Activated T-cell treated with anti-CD3 and anti-CD28 coated beads, Interleukin-2, amount 50 U/mL, for 72 hours (primary cell): ENCODE measurements around the gene S100A1. TPM values are rescaled to one million over a fixed set of nuclear protein-coding genes. Genes with fewer than 3 reads are reported as not detected.

Experiments
- ATAC-seq, 2 donors: fragments of 150-1000 bp; cut with Tn5 transposase; replicated peaks in 1 of 2; 2 replicates each; pipeline ENCODE4 v1.10.0; 2021; ENCODE audit warnings: moderate library complexity in 2 of 2, mild to moderate bottlenecking in 1 of 2
- DNase-seq, 2 donors: peaks; one replicate each; pipeline ENCODE4 v3.0.0; 2021 to 2022; ENCODE audit warnings: mixed read lengths in 1 of 2
- H3K27ac Mint-ChIP-seq: one replicate; pipeline ENCODE4 v1.8.0; 2022; ENCODE audit warnings: mild to moderate bottlenecking, moderate library complexity, mixed read lengths
- H3K27me3 Mint-ChIP-seq: one replicate; pipeline ENCODE4 v1.8.0; 2022; ENCODE audit warnings: low read depth, mixed read lengths
- H3K36me3 Mint-ChIP-seq, 2 donors: one replicate each; pipeline ENCODE4 v1.8.0; 2022; ENCODE audit warnings: mixed read lengths in 2 of 2, mild to moderate bottlenecking in 1 of 2; ENCODE audit not compliant: insufficient read depth in 2 of 2
- H3K4me1 Mint-ChIP-seq: one replicate; pipeline ENCODE4 v1.8.0; 2022; ENCODE audit warnings: low read depth, mixed read lengths
- H3K4me3 Mint-ChIP-seq, 2 donors: one replicate each; pipeline ENCODE4 v1.8.0; 2022; ENCODE audit warnings: mild to moderate bottlenecking in 2 of 2, mixed read lengths in 2 of 2, moderate library complexity in 2 of 2
- H3K9me3 Mint-ChIP-seq, 2 donors: one replicate each; pipeline ENCODE4 v1.8.0; 2022; ENCODE audit warnings: mixed read lengths in 2 of 2
- total RNA-seq, 2 donors: library from RNA; stranded (reverse); gene quantifications; one replicate each; pipeline ENCODE4 v1.2.3, GENCODE V29; 2022

S100A1 gene
- total RNA-seq, 2 donors from 2014 or later: not detected

DNA sequence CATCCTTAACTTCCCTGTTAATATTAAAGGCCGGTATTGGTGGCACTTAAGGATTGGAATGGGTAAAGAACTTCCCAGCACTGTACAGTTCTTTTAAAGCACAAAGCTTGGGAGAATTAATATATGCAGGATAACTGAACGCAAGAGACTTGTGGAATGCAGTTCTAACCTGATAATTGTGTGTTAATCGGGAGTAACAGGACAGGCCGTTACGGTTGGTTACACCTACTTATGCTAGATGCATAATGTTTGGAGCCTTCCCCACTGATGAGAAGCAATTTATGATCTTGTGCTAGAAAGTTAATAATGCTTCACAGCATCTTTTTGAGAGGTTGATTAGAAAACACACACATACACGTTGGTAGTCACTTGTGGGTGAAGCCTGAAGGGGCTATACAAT lies 12.6 kb downstream of the S100A1 start:
- no peaks in the 10 kb centered on the region for H3K27me3 Mint-ChIP-seq
- H3K9me3 Mint-ChIP-seq: no peaks in the 10 kb centered on the region
- H3K36me3 Mint-ChIP-seq: peaks cover 16 to 59% of the 10 kb centered on the region in 2 donors
- peak overlapping the region; percentile 55 for H3K27ac Mint-ChIP-seq
- no peak for ATAC-seq
- H3K4me1 Mint-ChIP-seq: peaks cover 58% of the 10 kb centered on the region
- DNase-seq: no peak
- H3K4me3 Mint-ChIP-seq: no peak overlapping the region

- ATAC-seq: no peak
- Mint-ChIP-seq H3K27me3 (no peaks in the 10 kb centered on the region), H3K4me1 (peaks cover 61% of the 10 kb centered on the region), H3K4me3 (no peak overlapping the region), H3K36me3 (peaks cover 12 to 61% of the 10 kb centered on the region in 2 donors), H3K9me3 (no peaks in the 10 kb centered on the region), H3K27ac (no peak overlapping the region)
- no peak for DNase-seq
These were observed 13.9 kb downstream of the S100A1 start for GRCh38 chr1:153642161-153642560.

GRCh38 chr1:153643100-153643499 lies 14.9 kb downstream of the S100A1 start:
- H3K4me3 Mint-ChIP-seq: no peak overlapping the region
- H3K27me3 Mint-ChIP-seq: no peaks in the 10 kb centered on the region

DNA sequence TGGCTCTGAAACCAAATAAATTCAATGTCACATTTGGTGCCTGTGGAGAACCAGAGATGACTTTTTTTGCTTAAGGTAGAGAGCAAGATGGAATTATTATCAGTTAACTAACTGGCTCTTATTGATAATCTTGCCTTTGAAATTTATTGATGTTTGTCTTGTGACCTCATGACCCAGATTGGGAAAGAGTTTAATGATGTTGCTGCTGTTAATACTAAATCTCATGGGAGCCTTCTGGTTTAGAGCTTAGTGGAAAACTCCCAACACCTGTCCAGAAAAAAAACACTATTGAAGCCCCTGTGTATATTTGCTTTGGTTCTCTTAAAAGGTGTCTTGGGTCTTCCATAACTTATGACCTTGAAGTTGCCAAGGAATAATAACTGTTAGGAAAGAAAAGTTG lies 15.6 kb downstream of the S100A1 start:
- H3K4me3 Mint-ChIP-seq: no peak overlapping the region
- DNase-seq (no peak), ATAC-seq (no peak)
- no peaks in the 10 kb centered on the region for H3K27me3 Mint-ChIP-seq
- no peaks in the 10 kb centered on the region for H3K9me3 Mint-ChIP-seq
- peaks cover 66% of the 10 kb centered on the region for H3K4me1 Mint-ChIP-seq
- H3K27ac Mint-ChIP-seq: peak overlapping the region; percentile 66
- peaks cover 9 to 52% of the 10 kb centered on the region in 2 donors for H3K36me3 Mint-ChIP-seq

More at GRCh38 chr1:153643100-153643499, 14.9 kb downstream of the S100A1 start:
- DNase-seq: no peak
- Mint-ChIP-seq H3K36me3 (peaks cover 9 to 56% of the 10 kb centered on the region in 2 donors), H3K9me3 (no peaks in the 10 kb centered on the region), H3K27ac (peak overlapping the region; percentile 66), H3K4me1 (peaks cover 63% of the 10 kb centered on the region)
- ATAC-seq: no peak

GRCh38 chr1:153646672-153647345 lies 18.6 kb downstream of the S100A1 start:
- no peak overlapping the region for H3K4me3 Mint-ChIP-seq
- peaks cover 9 to 43% of the 10 kb centered on the region in 2 donors for H3K36me3 Mint-ChIP-seq
- ATAC-seq (no peak), DNase-seq (no peak)
- no peaks in the 10 kb centered on the region for H3K9me3 Mint-ChIP-seq
- no peaks in the 10 kb centered on the region for H3K27me3 Mint-ChIP-seq
- H3K27ac Mint-ChIP-seq: peak overlapping the region; percentile 31
- peaks cover 69% of the 10 kb centered on the region for H3K4me1 Mint-ChIP-seq

GRCh38 chr1:153647346-153647714 lies 19.1 kb downstream of the S100A1 start:
- ATAC-seq (no peak), DNase-seq (no peak)
- no peak overlapping the region for H3K27ac Mint-ChIP-seq
- no peaks in the 10 kb centered on the region for H3K9me3 Mint-ChIP-seq
- H3K4me3 Mint-ChIP-seq: no peak overlapping the region
- H3K36me3 Mint-ChIP-seq: peaks cover 9 to 39% of the 10 kb centered on the region in 2 donors
- H3K4me1 Mint-ChIP-seq: peaks cover 69% of the 10 kb centered on the region
- H3K27me3 Mint-ChIP-seq: no peaks in the 10 kb centered on the region

GRCh38 chr1:153648000-153648643 lies 19.9 kb downstream of the S100A1 start:
- Mint-ChIP-seq H3K27me3 (no peaks in the 10 kb centered on the region), H3K4me3 (no peak overlapping the region), H3K4me1 (peaks cover 65% of the 10 kb centered on the region), H3K27ac (no peak overlapping the region), H3K9me3 (no peaks in the 10 kb centered on the region), H3K36me3 (peaks cover 9 to 35% of the 10 kb centered on the region in 2 donors)
- DNase-seq: no peak
- no peak for ATAC-seq

GRCh38 chr1:153649137-153649862 lies 21.1 kb downstream of the S100A1 start:
- no peak for DNase-seq

GRCh38 chr1:153649863-153650235 lies 21.6 kb downstream of the S100A1 start:
- DNase-seq (no peak), ATAC-seq (peak; percentile 21 to 39)
- Mint-ChIP-seq H3K36me3 (peaks cover 5 to 18% of the 10 kb centered on the region in 2 donors), H3K27ac (peak overlapping the region; percentile 63), H3K9me3 (no peaks in the 10 kb centered on the region), H3K27me3 (no peaks in the 10 kb centered on the region), H3K4me1 (peaks cover 48% of the 10 kb centered on the region), H3K4me3 (no peak overlapping the region)

More at GRCh38 chr1:153649137-153649862, 21.1 kb downstream of the S100A1 start:
- ATAC-seq: peak; percentile 25 to 28
- Mint-ChIP-seq H3K9me3 (no peaks in the 10 kb centered on the region), H3K36me3 (peaks cover 6 to 24% of the 10 kb centered on the region in 2 donors), H3K27ac (peak overlapping the region; percentile 63), H3K4me1 (peaks cover 53% of the 10 kb centered on the region), H3K27me3 (no peaks in the 10 kb centered on the region), H3K4me3 (no peak overlapping the region)

DNA sequence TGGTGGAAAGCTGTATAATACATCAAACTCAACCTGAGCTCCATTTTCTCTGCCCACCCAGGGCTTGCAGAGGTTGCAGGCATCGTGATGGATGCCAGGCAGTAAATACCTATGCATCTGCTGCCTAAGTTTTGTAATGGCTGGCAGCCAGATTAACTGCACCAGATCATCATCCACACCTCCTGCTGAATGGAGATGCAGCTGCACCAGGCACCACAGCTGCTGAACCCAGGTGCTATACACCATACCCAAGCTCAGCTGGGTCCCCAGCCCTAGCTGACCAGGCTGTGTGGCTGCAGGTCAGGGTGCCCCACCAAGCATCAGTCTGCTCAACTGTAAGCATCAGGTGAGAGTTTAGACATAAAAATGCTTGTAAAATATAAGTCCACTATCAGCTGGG lies 23.5 kb downstream of the S100A1 start:
- H3K36me3 Mint-ChIP-seq: peaks cover 0 to 2% of the 10 kb centered on the region in 2 donors
- H3K4me3 Mint-ChIP-seq: no peak overlapping the region
- no peak for DNase-seq
- H3K9me3 Mint-ChIP-seq: no peaks in the 10 kb centered on the region
- peaks cover 30% of the 10 kb centered on the region for H3K4me1 Mint-ChIP-seq
- no peaks in the 10 kb centered on the region for H3K27me3 Mint-ChIP-seq
- peak in 1 of 2 donors; percentile 14 for ATAC-seq
- no peak overlapping the region for H3K27ac Mint-ChIP-seq

GRCh38 chr1:153652805-153653500 lies 24.7 kb downstream of the S100A1 start:
- no peak overlapping the region for H3K27ac Mint-ChIP-seq
- no peak overlapping the region for H3K4me3 Mint-ChIP-seq
- H3K36me3 Mint-ChIP-seq: no peaks in the 10 kb centered on the region
- peaks cover 22% of the 10 kb centered on the region for H3K4me1 Mint-ChIP-seq
- no peak for ATAC-seq
- no peaks in the 10 kb centered on the region for H3K9me3 Mint-ChIP-seq
- DNase-seq: no peak
- no peaks in the 10 kb centered on the region for H3K27me3 Mint-ChIP-seq

DNA sequence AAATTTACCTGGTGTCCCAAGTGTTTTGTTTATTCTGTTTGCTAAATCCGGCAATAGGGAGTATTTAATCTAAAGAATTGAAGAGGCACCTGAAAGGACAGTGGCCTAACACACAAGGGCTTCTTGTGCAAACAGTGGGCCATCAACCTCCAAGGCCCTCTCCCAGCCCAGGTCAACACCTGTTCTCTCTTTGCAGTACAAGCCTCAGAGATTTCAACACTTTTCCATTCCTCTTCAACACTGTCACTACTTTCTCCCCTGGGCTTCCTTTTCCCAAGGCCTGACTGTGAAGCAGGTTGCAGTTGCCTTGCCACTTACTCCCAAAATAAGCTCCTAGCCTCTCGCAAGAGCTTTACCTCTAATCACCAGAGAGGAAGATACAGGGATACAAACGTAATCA lies 27.1 kb downstream of the S100A1 start:
- DNase-seq (no peak), ATAC-seq (no peak)
- H3K9me3 Mint-ChIP-seq: no peaks in the 10 kb centered on the region
- H3K27me3 Mint-ChIP-seq: no peaks in the 10 kb centered on the region
- no peak overlapping the region for H3K27ac Mint-ChIP-seq
- no peaks in the 10 kb centered on the region for H3K36me3 Mint-ChIP-seq
- H3K4me1 Mint-ChIP-seq: peaks cover 20% of the 10 kb centered on the region
- no peak overlapping the region for H3K4me3 Mint-ChIP-seq
